HCEC 1CT (cell line): ENCODE results near the gene INF2.
A peak's percentile ranks its signal among the peaks of the same experiment; 100 is the strongest.
"Not testable (repeated sequence)": the region's sequence is repeated elsewhere in the genome, so short reads cannot be mapped to it uniquely, and the experiment has no call there.

Experiments
- DNase-seq: peaks from one replicate; pipeline ENCODE4 v3.0.0-alpha.2; 2017

INF2 gene

DNA sequence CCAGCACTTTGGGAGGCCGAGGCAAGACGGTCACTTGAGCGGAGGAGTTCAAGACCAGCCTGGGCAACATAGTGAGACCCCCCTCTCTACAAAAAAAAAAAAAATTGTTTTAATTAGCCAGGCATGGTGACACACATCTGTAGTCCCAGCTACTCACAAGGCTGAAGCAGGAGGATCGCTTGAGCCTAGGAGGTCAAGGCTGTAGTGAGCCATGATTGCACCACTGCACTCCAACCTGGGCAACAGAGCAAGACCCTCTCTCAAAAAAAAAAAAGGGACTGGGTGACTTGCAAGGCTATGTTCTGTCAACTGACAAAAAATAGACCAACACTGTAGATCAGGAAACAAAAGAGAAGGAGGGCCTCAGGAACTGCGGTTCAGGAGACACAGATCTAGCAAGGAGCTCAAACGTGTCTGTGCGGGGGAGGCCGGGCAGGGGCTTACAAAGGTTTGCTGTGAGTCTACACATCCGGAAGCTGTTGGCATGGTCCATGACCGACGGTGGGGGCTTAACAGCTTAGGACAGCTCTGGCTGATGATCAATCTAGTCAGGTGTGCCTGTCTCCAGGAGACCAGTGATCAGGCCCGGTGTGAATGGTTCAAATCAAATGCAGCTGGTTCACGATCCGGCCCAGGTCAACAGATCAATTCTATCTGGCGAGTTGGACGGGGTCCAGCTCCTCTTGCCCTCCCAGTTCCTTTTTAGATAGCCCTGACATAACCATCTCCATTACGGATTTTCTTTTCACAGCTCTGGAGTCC is 31.7 kb upstream of the INF2 start:
- no peak for DNase-seq

DNA sequence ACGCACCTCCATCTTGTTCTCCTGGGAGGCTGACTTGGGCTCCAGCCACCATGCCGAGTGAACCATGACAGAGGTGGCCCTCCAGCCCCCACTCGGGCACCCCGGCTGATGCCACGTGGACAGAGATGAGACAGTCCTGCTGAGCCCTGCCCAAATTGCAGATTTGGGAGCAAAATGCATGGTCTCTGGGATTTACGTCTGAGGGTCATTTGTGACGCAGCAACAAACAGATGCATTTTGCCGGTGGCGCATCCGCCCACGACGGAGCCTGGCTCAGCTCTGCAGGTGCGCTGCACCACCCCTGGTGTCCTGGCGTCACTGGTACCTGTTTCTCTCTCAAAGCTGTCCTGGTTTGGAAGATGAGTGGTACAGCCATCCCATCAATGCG is 31.1 kb upstream of the INF2 start:
- DNase-seq, result no peak

DNA sequence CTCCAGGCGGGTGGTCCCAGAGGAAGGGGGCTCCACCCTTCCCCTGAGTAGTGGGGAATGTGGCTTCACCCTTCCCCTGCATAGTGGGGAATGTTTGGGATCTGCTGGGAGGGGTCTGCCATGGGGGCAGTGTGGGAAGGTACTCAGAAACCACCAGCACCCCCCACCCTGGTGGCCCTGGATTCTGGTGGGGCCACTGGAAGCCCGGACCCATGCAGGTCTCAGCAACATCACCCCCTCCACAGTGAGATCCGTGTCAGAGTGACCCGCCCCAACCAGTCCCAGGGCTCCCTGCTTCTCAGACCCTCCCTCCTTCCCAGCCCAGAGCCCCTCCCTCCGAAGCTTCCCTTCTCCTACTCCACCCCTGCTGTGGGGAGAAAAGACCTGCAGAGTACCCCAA is 30.3 kb upstream of the INF2 start:
- DNase-seq, result no peak

DNA sequence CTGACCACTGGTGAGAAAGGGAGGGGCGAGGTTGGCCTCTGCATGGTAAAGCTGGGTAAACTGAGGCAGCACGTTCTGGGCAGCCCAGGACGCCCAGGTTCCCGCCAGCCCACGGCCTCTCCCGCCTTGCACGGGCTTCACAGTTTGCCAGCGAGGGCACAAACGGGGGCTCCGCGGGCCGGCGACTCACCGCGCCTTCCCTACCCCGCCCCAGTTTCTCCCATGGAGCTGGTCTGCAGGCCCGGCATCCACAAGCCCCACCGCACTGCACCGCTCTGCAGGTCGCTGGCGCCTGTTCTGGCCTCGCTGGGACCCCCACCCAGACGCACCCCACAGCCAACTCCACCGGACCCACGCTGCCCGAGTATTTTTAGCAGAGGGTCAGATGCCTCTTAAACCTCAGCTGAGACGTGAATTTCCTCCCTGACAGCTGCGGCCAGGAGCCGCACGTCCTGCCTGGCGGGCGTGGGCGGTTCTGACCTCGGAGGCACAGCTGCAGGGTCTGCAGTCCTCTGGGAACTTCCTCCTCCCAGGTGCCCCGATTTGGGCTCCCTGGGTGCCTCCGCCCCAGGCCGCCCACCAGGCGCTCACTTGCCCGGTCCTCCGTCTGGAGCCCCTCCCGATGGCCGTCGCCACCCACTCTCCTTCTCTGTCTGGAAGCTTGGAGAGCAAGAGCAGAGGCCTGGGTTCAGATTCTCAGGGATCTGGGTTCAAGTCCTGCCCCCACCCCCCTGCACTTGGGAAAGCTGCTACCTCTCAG is 29.5 kb upstream of the INF2 start:
- no peak for DNase-seq

DNA sequence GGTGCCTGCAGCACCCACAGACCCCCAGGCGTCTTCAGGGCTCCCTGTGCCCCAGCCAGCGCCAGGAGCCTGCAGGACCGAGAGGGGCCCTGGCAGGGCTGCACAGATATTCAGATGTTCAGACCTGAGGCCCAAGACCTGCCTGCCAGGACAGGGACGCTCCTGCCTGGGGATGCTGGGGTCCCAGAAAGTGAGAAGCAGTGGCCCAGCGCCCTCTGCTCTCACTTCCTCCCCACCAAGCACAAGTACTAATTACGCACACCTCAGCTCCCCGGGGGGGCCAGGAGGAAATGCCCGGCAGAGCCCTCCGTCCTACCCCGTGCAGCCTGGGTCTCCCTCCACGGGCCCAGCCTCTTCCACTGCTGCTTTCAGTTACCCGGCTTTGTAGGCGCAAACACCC is 28.8 kb upstream of the INF2 start:
- DNase-seq, result no peak

DNA sequence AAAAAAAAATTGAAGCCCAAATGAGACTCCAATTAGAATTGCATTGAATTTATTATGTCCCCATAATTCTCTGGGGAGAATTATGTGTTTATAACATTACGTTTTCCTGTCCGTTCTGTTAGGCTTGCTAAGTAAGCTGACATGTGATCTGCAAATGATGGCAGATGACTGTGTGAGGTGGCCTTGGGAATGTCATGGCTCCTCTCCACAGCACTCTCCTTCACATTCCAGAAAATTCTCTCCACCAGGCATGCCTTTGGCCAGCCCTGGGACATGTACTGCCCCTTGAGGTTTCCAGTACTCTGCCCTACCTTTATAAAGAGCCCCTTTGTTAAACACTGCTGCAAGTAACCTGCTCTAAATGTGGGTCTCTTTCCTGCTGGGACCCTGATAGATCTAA is 28.3 kb upstream of the INF2 start:
- DNase-seq, result no peak

DNA sequence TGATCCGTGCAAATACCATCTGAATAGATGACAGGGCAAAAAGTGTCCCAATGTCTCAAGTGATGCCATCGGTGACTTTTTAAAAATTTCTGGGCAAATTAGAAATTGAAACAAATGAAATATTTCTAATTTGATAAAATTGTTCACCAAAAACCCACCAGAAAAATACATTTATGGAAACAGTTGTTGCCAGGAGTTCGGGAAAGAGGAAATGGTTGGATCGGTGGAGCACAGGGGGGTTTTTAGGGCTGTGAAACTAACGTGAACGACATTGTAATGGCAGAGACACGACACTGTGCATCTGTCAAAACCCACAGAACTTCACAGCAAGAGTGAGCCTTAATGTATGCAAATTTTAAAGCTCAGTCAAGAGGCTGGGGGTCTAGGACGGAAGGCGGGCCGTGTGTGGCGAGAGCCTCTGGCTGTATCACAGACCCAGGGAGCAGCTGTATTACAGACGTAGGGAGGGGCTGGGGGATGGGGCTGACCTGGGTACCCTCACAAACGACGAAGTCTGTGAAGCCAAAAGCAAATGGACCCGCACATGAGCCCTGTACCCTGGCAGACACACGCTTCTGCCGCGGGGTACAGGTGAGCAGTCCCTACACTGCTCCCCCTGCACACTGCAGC is 27.8 kb upstream of the INF2 start:
- not testable (repeated sequence) for DNase-seq

DNA sequence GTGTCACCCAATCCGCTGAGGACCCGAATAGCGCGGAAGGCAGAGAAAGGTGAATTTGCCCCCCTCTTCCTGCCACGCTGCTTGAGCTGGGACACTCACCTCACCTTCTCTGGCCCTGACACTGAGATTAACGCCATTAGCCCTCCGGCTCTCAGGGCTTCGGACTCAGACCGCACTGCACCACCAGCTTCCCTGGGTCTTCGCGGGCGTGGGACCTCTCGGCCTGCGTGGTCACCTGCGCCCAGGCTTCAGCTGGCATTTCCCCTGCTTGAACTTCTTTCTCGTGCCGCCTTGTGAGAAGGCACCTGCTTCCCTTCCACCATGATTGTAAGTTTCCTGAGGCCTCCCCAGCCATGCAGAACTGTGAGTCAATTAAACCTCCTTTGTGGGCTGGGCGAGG is 26.9 kb upstream of the INF2 start:
- DNase-seq, result not testable (repeated sequence)

DNA sequence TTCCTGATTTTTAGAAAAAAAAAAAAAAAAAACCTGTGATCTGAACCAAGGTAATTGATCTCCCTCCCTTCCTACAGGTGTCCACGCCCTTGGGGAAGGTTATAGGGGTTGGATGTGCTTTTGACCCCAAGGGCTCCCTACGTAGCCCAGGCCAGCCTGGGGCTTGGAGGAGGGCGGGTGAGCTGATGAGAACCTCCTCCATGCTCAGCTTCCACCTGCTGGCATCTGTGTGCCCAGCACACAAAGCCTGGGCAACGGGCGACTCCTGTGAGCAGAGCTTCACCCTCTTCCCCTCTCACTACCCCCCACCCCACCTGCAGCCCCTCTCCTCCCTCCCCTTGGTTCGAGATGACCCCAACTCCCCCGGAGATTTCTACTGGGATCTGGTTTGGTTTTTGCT is 25.3 kb upstream of the INF2 start:
- DNase-seq, result no peak

DNA sequence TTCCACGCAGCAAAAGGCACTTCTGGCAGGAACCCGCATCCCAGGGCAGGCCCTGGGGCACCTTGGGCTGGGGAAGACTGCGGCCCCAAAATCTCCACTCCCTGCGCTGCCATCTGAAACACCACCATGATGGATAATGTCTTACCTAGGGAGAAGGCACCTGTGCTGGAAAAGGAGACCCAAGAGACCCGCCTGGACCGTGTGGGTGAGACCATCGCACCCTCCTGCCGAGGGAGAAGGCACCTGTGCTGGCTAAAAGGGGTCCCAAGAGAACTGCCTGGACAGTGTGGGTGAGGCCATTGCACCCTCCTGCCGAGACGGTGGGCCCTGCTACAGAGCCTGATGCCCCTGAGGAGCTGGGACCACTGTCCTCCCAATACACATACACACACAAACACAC is 24.8 kb upstream of the INF2 start:
- no peak for DNase-seq

DNA sequence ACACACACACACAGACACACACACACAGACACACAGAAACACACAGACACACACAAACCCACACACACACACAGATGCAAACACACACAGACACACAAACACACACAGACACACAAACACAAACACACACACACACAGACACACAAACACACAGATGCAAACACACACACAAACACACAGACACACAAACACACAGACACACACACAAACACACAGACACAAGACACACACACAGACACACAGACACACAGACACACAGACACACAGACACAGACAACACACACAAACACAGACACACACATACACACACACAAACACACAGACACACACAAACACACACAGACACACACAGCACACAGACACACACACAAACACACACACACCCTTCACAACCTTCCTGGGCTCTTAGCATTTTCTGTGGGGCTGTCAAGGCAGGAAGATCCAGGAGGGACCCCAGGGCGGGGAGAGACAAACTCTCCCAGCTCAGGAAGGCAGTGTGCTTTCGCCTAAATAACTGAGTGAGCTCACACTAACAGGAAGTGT is 24.2 kb upstream of the INF2 start:
- DNase-seq, result peak; percentile 17

DNA sequence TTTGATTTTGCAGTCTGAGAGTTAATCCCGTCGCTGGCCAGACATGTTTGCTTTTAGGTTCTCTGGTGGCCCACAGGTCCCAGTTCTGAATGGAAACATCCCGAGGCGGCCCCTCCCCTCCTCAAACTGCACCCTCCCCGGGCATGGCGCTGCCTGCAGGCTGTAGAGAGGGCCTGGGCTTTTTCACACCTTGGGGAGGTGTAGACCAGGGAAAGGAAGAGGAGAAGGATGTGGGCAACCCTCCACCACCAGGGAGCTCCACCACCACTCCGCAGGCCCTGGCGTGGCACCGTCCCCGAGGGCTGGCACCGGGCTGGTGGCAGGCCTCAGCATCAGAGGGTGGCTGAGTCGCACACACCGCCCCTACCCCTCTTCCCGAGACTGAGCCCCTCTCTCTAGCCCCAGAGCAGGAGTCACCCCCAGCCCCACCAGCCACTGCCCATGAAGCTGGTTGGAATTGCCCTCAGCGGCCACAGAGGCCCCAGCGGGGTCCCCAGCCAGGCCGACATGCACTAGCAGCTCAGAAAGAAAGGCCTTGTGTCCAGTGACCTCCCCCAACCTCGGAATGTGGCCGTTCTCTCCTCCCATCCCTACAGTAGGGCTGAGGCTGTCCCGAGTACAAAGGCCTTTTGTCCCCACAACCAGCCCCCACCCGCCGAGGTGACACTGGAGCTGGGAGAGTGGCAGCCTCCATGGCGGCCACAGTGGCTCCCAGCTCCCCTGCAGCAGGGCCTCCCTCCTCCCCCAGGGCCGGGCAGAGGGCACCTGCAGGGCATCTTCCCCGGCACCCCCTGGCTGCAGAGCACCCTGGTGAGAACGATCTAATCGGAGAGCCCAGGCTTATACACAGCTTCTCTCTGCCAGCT is 23.5 kb upstream of the INF2 start:
- no peak for DNase-seq

DNA sequence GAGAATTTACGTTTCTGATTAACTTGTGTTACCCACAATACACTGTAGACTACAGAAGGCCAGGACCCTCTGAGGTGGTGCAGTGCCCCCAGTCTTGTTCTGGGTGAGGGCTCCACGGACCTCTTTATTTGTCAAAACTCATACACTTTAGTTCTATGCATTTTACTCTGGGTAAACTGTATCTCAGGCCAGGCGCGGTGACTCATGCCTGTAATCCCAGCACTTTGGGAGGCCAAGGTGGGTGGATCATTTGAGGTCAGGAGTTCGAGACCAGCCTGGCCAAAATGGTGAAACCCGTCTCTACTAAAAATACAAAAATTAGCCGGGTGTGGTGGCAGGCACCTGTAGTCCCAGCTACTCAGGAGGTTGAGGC is 22.9 kb upstream of the INF2 start:
- DNase-seq, result not testable (repeated sequence)

DNA sequence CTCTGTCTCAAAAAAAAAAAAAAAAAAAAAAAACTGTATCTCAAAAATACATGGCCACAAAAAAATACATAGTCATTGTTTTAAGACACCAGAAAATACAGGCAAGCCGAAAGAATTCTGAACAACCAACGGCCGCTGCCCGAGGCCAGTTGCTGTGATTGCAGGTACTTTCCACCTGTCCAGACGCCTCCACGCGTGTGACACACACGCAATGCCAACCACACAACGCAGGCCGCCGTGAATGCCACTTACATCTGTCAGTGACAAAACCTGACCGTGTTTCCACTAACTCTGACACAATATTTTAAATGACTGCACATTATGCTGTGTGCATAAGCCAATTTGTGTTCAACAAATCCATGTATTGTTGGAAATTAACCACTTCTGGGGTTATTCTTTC is 22.4 kb upstream of the INF2 start:
- no peak for DNase-seq

DNA sequence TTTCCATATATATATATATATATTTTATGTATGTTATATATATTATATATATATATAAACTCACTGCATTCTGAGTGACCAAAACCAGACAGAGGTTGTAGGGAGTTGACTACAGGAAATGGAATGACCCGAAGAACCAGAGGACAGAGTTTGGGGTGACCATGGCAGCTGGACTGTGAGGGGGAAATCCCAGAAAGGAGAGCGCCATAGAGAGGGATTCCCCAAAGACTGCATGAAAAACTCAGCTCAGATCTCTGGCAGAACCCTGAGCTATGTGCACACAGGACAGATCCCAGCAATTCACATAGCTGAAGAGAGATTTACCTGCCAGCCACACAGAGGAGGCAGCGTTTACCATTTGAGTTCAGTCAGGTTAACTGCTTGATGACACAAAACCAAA is 19.7 kb upstream of the INF2 start:
- no peak for DNase-seq

DNA sequence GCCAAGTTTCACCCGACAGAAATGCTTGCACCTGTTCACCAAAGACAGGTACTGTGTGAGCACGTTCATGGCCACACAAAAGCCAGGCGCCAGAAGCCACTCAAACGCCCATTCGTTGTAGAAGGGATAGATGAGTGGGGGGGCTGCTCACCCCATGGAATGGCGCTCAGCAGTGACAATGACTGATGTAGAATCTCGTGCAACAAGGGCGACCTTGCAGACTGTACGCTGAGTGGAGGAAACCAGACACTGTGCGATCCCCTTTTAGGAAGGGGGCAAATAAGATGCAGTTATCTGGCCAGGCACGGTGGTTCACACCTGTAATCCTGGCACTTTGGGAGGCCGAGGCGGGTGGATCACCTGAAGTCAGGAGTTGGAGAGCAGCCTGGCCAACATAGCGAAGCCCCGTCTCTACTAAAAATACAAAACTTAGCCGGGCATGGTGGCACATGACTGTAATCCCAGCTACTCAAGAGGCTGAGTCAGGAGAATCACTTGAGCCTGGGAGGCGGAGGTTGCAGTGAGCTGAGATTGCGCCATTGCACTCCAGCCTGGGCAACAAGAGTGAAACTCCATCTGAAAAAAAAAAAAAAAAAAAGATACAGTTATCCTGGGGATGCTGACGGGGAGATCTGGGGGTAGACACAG is 18.0 kb upstream of the INF2 start:
- DNase-seq, result not testable (repeated sequence)

DNA sequence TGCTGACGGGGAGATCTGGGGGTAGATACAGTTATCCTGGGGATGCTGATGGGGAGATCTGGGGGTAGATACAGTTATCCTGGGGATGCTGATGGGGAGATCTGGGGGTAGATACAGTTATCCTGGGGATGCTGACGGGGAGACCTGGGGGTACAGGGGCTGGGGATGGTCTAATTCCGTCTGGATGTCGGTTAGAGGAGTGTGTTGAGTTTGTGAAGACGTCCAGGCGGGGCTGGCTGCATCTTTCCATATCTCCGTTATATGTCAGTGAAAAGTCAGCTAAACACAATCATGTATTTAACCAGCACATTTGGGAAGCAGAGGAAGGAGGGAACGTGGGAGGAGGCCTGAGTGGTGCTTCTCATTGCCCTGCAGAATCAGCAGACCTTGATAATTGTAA is 17.3 kb upstream of the INF2 start:
- DNase-seq, result not testable (repeated sequence)

DNA sequence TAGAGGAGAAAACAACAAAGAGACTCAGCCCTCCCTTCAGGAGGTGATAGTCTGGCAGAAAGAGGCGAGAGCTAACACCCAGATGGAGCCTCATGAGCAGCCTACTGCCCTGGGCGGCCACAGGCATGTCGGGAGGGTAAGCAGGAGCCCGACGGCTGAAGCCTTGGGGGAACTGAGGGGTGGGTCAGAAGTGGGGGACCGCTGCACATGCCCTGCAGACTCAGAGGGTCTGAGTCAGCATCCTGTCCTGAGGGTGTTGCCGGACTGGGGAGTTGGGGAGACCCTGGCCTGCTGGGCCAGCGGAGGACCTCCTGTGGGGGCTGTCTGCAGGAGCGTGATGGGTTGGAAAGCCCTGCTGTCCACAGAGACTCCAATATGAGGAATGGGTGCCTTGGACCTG is 15.9 kb upstream of the INF2 start:
- DNase-seq, result no peak

DNA sequence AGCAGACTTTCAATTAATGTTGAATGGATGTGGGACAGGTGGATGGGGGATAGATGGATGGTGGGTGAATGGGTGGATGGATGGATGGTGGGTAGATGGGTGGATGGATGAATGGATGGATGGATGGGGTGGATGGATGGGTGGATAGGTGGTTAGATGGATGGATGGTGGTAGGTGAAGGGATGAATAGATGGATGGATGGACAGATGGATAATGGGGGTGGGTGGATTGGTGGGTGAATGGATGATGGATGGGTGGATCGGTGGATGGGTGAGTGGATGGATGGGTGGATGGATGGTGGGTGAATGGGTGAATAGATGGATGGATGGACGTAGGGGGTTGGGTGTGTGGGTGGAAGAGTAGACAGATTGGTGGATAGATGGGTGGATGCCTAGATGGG is 14.0 kb upstream of the INF2 start:
- DNase-seq, result no peak

DNA sequence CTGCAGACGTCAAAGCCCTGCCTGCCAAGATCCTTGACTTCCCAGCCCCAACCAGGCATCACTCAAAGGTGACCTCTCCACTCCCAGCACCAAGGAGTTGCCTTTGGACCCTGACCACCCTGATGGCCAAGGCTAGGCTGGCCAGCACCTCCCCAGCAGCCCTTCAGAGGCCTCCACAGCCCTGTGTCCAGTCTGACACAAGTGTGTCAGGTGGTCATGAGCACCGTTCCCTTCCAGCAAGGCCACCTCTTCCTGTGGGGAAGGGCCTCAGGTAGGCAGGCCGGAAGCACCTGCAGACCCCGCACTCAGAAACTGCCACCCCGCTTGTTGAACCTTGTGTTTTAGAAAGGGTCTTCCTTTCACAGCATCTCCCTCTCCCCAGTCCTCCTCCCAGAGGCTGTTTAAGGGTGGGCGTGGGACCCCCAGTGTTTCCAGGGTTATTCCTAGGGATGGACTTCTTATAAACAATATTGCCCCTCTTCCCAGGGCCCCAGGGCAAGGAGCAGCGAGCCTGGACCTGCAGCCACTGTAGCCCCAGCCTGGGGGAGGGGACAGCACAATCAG is 13.2 kb upstream of the INF2 start:
- DNase-seq, result no peak

DNA sequence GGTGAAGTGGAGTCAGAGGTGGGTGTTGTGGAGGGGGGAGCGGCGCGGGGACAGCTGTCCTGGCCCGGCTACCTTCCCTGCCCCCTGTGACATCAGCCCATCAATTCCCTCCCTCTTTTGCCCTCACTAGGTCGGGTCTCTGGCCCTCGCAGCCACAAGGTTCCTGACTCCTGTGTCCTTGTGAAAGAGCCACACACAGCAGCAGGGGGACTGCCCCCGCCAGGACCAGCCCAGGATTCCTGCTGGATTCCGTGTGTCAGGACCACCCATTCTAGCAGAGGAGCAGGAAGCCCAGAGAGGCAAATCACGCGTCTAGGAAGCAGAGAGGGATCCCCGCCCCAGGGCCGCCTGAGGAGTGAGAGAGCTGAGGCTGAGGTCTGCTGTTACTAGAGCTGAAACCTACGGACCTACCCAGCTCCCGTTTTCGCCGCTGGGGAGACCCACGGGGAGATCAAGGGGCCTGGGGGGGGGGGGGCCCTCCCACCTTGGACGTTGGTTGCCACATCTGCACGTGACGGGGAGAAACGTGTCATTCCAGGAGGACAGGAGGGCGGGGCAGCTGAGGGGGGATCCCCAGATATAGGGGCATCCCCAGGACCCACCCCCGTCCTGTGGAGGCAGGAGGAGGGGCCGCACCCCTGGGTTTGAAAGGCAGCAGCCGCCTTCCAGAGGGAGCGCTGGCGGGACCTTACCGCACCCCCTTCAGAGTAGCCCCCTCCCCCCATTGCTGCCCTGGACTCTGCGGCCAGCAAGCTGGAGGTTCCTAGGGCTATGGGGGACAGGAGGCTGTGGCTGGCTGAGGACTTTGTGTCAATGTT is 12.5 kb upstream of the INF2 start:
- DNase-seq, result no peak
